Activated naive CD4-positive, alpha-beta T cell treated with Interleukin-2 at 50 U/mL for 16 hours (primary cell): ENCODE results near the gene TAC4.

Source experiments
- DNase-seq: peaks from one replicate; pipeline ENCODE4 v3.0.0-alpha.2; 2020

The TAC4 gene

DNA sequence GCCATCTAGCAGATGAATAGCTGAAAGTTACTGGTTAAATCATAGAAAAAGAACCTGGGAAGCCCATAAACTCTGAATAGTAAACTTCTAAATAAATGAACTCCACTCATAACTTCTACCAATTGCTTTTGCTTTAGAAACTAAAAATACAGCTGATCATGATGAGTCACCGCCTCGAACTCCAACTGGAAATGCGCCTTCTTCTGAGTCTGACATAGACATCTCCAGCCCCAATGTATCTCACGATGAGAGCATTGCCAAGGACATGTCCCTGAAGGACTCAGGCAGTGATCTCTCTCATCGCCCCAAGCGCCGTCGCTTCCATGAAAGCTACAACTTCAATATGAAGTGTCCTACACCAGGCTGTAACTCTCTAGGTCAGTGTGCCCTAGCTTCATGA, 49.7 kb downstream of the TAC4 start:
- DNase-seq = no peak

DNA sequence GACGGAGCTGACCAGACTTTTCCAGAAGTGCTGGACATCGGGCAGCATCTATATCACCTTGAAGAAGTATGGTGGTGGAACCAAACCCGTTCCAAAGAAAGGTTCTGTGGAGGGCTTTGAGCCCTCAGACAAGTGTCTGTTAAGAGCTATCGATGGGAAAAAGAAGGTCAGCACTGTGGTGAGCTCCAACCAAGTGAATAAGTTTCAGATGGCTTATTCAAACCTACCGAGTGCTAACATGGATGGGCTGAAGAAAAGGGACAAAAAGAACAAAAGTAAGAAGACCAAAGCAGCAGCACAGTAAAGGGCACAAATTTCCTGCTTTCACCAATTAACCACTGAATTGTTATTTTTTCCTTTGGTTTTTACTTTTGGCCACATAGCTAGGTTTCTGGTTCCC, 52.5 kb downstream of the TAC4 start:
- DNase-seq = no peak

DNA sequence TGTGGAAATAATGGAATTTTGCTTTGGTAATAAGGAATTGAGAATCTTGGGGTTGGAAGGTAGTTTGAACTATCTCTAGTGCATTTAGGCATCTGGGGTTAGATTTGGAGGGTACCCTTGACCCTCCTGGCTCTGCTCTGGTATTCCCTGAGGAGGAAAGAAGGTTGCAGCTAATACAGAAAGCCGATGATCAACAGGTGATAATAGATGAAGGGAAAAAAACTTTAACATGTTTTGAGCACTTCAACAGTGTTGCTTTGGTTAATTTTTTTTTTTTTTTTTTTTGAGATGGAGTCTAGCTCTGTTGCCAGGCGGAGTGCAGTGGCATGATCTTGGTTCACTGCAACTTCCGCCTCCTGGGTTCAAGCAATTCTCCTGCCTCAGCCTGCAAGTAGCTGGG, 54.6 kb downstream of the TAC4 start:
- DNase-seq = no peak

DNA sequence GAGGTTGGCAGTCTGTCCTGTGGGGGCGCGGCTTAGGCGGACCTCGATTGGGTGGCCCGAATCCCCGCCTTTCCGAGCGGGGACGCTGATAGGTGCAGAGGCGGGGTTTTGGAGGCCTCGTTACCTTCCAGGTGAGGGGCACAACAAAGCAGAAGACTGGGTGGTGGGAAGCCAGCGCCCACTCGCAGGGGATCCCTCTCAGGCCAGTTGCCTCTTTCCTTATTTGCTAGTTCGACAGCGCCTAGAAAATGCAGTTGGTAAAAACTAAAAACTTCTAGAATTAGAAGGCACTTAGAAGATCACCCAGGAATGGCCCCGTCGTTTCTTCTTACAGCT, 58.7 kb downstream of the TAC4 start:
- DNase-seq = no peak

DNA sequence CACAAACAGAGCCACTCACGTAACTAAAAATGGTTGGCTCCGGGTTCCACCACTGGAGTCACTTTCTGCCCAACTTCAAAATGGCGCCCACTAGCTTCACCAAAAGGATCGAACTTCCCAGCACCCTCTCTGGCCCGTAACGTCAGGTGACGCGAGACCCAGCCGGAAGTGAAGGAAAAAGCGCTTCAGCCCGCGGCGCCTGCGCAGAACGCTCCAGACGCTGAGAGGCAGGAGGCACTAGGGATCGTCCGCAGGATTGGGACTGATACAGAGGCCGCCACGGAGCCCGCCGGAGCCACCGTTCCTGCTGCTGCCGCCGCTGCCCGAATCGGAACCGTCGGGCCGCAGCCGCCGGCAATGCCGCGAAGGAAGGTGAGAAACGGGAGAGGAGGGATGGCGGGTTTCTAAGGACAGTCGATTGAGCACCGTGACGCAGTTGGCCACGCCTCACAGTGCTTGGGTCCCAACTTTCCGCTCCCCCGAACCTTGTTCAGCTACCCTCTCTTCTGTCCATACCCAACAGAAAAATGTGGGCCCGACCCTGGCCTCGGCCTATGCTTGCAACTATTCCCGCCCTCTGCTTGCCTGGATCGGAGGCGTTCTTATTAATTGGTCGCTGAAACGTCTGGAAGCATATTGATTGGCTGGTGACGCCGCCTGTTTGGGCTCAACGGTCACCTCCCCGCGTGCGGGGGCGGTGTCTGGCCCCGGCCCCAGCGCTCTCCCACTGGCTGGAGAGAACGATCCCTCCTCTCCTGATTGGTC, 59.2 kb downstream of the TAC4 start, which contains the start of gene KAT7:
TSS of gene KAT7 (plus strand) at position 204 of the 765 bp plus-strand sequence. CDS start at position 358, 154 bp downstream.
- peak; percentile 99 for DNase-seq
